Activated gamma-delta T cell (primary cell): ENCODE measurements around the gene PDZRN4.
"Not testable (repeated sequence)": the region's sequence is repeated elsewhere in the genome, so short reads cannot be mapped to it uniquely, and the experiment has no call there.

ENCODE experiments used
- DNase-seq: peaks from one replicate; lab custom pipeline; 2025; lab: John Stamatoyannopoulos, UW

Gene PDZRN4

DNA sequence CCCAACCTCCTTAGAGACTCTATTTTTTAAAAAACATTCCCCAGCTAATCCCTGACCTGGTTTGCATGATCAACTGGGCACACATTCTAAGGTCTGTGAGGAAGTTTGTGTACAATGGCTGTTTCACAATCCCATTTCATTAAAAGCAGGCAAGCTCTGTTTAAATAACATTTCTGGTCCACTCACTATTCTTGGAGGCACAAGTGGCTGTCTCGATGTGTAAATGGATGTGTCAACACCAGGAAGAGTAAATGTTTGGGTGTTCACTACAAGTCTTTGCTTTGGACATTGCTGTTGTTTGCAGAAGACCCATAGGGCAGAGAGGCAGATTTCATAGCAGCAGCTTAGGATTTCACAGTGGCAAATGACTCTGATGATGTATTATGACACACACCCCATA is 98.3 kb downstream of the PDZRN4 start:
- no peak for DNase-seq

- no peak for DNase-seq
Observed at GRCh38 chr12:41287500-41288141, 99.5 kb downstream of the PDZRN4 start.

DNA sequence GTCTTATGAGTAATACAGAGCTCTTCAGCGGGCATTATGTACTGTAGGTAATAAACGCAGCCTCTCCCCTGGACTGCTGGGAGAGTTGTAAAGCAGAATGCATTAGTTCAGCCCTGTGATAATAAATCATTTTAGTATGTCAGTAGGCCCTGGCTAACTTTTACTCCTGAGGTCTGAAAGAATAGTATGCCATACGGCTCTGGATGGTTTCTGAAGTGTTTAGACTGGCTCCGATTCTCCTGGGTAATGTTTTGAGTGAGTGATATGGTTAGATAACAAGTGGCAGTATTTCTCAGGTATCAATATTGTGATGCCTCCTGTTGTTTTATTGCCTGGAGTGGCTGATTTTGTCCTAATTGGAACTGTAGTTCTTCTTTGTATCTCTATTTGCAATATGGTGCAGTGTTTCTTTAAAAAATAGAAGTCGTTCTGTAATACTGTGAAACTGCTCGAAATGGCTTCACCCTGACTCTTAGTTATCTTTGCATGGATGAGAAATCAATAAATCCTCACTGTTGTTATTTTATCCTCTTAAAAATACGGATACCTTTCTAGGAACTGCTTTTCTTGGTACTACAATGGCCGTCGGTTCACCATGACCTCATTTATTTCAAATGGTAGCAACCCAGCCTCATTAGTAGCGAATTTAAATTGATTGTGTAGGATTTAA is 100.2 kb downstream of the PDZRN4 start:
- no peak for DNase-seq

DNA sequence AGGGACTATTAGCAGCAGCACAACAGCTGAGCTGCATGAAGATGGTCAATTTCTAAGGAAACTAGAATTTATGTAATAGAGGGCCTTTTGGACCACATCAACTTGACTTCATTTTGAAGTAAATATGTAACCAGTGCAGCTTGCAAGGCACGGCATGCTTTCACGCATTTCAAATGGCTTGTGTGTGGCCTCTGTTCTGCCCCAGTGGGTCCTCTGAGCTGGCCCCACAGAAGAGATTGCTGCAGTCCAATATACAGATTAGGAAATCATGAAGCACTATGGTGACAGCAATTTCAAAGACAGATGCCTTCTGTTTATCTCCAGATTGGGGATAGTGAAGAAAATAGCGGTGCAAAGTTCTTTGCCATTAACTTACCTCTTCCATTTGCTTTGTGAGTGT is 101.4 kb downstream of the PDZRN4 start:
- no peak for DNase-seq

DNA sequence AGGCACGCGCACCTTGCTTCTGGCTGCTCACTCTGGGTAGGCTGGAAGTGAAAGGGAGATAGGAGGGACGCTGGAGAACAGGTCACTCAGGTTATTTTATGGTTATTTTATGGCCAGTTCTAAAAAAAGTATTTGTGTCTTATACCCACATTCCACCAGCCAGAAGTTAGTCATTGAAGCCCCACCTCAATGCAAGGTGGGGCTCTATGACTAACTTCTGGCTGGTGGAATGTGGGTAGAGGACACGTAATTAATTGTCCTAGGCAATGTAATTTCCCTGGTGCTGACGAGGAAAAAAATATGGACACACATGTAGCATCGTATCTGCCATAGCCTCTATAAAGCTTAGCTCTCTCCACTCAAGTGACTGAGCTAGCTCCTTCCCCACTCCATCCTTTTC is 104.9 kb downstream of the PDZRN4 start:
- DNase-seq = no peak

GRCh38 chr12:41293461-41293860 is 105.3 kb downstream of the PDZRN4 start:
- DNase-seq = no peak

- no peak for DNase-seq
Observed at GRCh38 chr12:41302979-41303403, 114.9 kb downstream of the PDZRN4 start.

- no peak for DNase-seq
Observed at GRCh38 chr12:41304526-41304925, 116.4 kb downstream of the PDZRN4 start.

DNA sequence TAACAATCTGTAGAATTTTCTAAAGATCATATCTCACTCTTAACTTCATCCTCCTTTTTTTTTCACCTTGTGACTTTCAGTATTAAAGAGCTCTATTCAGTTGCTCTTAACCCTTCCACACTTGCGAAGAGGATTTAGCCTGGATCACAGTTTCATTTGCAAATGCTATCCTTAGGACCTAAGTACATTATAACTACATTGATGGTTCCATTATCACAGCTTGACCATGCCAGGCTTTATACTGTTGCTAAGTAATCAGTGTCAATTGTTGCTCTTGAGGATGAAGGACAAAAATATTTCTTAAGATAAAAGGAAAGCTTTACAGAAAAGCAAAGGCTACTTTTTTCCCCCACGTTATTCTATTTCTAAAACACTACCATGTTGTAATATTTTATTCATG is 122.2 kb downstream of the PDZRN4 start:
- no peak for DNase-seq

- DNase-seq = no peak
Observed at GRCh38 chr12:41311883-41312282, 123.8 kb downstream of the PDZRN4 start.

DNA sequence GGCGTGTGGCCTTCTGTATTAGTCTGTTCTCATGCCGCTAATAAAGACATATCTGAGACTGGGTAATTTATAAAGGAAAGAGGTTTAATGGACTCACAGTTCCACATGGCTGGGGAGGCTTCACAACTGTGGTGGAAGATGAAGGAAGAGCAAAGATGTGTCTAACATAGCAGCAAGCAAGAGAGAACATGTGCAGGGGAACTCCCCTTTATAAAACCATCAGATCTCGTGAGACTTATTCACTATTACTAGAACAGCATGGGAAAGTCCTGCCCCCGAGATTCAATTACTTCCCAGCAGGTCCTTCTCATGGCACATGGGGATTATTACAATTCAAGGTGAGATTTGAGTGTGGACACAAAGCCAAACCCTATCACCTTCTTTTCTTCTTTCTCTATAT is 124.3 kb downstream of the PDZRN4 start:
- not testable (repeated sequence) for DNase-seq

GRCh38 chr12:41325336-41325735 is 137.2 kb downstream of the PDZRN4 start:
- no peak for DNase-seq

DNA sequence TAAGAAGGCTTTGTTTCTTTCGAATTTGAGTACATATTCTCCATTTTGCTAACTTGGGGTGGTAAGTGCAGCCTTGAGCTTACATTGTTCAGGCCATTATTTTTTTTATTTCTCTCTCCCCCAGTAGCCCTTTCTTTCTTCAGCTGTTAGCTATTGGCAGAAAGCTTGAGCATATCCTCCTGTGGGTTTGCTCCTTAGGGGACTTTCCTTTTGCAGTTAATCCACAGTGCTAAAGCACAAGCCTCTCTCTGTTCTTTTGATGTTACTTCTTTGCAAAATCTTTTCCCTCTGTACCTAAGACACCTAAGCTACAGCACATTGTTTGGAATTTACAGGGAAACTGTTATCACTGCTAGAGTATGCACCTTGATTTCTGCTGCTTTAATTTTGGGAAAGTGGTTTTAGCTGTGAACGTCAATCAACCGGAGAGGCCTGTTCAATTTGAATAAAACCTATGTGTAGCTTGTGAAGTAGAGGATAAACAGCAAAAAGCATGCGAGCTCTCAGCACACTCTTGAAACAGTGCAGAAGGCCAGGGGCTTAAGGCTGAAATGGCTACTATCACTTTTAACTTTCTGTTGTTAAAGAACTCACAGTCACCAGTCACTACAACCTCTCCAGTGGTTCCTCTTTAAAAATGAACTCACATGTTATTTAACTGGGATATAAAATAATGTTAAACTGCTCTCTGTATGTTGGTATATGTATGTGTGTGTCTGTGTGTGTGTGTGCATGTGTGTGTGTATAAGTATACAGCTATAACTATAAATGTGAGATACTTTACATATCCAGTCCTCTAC is 139.2 kb downstream of the PDZRN4 start:
- no peak for DNase-seq

DNA sequence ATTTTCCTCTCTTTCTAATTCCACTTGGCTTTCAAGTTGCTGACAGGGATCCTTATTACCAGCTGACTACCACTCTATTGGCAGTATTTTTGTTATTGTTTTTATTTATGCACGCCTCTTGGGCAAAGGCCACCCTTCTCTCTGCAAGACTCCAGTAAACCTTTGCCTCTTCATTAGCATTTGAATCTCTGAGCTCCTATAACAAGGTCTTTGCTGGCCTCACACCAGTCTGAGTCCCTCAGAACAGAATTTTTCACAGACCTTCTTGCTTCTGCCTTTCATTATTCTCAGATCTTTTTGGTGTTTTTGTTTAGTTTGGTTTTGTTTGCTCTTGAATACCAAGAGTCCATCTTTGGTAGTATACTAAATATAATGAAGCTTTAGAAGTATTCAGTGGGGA is 145.9 kb downstream of the PDZRN4 start:
- no peak for DNase-seq

DNA sequence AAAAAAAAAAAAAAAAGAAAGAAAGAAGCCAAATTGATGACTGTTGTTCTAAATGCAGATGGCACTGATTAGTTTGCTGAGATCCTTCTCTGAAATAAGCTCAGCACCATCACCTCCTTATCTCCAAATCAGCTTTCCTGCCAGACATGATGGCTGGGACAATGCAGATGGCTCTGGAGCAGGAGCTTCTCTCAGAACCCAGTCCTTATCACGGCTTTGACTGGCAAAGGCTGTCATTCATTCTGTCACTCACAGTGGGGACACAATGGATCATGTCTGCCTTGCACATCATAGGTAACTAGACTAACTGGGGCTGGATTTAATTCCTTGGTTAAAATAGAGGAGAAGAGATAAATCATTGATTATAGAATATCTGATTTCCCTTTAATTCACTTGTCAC is 146.3 kb downstream of the PDZRN4 start:
- DNase-seq = no peak

DNA sequence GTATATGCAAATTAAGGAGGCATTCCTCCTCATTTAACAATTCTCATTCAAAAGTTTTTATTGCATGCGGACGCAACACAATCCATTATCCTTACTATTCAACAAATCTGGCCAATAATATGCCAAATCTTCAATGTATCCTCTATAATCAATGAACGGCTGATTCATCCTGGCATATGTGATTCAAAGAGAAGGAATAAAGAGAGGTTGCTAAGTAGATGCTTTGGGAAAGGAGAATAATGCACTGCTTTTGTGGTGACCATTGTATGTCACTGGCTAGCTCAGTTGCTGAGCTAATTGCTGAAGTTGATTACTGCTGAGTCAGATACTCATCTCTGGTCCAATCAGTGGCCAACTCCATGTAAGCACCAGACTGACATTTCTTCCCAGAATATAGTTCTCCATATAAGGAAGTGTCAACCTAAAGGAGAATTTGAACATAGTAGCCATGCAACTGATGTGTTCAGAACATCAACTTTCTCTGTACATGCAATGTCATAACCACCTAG is 148.0 kb downstream of the PDZRN4 start:
- no peak for DNase-seq

GRCh38 chr12:41339784-41340183 is 151.7 kb downstream of the PDZRN4 start:
- DNase-seq = no peak

DNA sequence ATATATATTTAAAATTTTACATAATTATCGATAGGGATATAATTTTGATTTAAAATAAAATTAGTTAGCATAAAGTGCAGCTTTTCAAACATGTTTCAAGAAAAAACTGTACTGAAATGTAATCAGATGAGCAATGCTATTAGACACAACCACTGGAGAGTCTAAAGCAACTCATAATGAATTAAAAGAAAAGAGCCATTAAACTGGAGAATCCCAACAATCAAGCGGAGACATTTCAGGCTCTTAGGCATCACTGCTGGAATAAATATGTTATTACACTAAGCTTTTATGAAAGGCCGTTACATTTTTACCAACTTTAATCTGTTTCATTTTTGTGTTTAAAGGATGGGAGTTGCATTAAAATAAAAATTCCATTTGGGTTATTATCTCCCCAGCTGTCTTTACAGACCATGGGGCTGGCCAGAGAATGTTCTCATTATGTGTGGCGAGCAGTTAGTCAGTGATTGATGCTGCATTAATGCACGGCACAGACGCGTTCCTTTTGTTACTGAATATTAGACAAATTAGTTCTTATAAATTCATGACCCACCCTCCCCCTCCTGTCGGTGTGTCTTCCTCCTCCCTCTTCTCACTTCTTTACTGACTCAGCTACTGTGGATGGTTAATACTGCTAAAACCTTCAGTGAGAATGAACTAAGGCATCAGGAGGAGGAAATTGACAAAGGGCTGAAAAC is 156.8 kb downstream of the PDZRN4 start:
- no peak for DNase-seq

DNA sequence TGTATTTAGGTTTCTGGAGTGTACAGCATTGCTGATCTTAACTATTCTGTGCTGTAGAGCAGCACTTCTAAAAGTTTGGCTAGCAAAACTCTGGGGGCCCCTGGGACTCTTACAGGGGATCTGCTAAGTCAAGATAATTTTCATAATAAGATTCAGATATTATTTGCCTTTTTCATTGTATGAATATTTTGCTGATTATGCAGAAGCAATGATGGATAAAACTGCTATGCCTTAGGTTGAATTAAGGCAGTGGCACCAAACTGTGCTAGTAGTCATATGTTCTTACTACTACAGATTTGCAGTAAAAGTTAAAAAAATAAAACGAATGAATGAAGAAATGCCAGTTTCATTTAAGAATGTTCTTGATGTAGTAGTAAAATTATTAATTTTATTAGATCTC is 160.1 kb downstream of the PDZRN4 start:
- no peak for DNase-seq

DNA sequence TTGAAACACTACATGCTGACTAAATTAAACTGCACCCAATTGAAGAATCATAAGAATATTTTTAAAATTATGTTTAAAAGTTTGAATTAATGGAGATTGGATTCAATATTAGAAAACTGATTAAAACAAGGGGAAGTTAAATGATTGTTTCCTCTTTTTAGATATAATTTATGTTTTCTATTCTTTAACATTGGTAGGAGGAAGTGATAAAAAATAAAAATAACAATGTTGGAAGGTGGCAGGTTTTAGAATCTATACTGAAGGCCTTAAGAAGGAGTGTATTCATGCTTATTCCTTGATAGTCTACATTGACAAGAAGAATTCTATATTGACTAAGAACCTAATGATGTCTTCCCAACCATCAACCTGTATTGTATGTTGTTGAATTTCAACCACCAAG is 168.1 kb downstream of the PDZRN4 start:
- no peak for DNase-seq

- DNase-seq = no peak
Observed at GRCh38 chr12:41361738-41362137, 173.6 kb downstream of the PDZRN4 start.

- DNase-seq = no peak
Observed at GRCh38 chr12:41362510-41362909, 174.4 kb downstream of the PDZRN4 start.
